ENCODE results near the gene OXSM.

The OXSM gene

GRCh38 chr3:25820816-25821486, 31.1 kb downstream of the OXSM start:
- no peak for TF ChIP-seq PPARA (CRISPR knock-in tag; IDR thresholded peaks at IDR 0.05; ENCODE audit: borderline replicate concordance)
- TF ChIP-seq ZFP30 (CRISPR knock-in tag; IDR thresholded peaks at IDR 0.05) = no peak
- TF ChIP-seq BACH2 (CRISPR knock-in tag; IDR thresholded peaks at IDR 0.05; ENCODE audit: borderline replicate concordance) = no peak
- no peak for TF ChIP-seq SNAI2 (CRISPR knock-in tag; IDR thresholded peaks at IDR 0.05)
- no peak for TF ChIP-seq ZNF565 (CRISPR knock-in tag; conservative IDR thresholded peaks at IDR 0.05; ENCODE audit: low read depth)
- no peak for TF ChIP-seq ARNTL (CRISPR knock-in tag; IDR thresholded peaks at IDR 0.05; ENCODE audit: borderline replicate concordance, low read depth)
- TF ChIP-seq PATZ1 (CRISPR knock-in tag; IDR thresholded peaks at IDR 0.05; ENCODE audit: borderline replicate concordance) = no peak
- TF ChIP-seq OSR1 (CRISPR knock-in tag; IDR thresholded peaks at IDR 0.05) = no peak
- ATAC-seq = no peak; the same call in 2 of the 3 replicates

- ATAC-seq = no peak
- TF ChIP-seq TCF4 (CRISPR knock-in tag; IDR thresholded peaks at IDR 0.05; ENCODE audit: borderline replicate concordance) = no peak
- no peak for TF ChIP-seq BACH2 (CRISPR knock-in tag; IDR thresholded peaks at IDR 0.05; ENCODE audit: borderline replicate concordance)
- no peak for TF ChIP-seq PPARA (CRISPR knock-in tag; IDR thresholded peaks at IDR 0.05; ENCODE audit: borderline replicate concordance)
- TF ChIP-seq ZC3H10 (CRISPR knock-in tag; IDR thresholded peaks at IDR 0.05) = no peak
- no peak for TF ChIP-seq GLIS3 (CRISPR knock-in tag; IDR thresholded peaks at IDR 0.05)
- no peak for TF ChIP-seq ZFP3 (CRISPR knock-in tag; IDR thresholded peaks at IDR 0.05)
- TF ChIP-seq ZNF70 (CRISPR knock-in tag; IDR thresholded peaks at IDR 0.05) = no peak
Observed at GRCh38 chr3:25821746-25822573, 32.1 kb downstream of the OXSM start.

GRCh38 chr3:25823314-25823713, 33.4 kb downstream of the OXSM start:
- TF ChIP-seq ESRRG (CRISPR knock-in tag; IDR thresholded peaks at IDR 0.05) (no peak), PATZ1 (CRISPR knock-in tag; IDR thresholded peaks at IDR 0.05; ENCODE audit: borderline replicate concordance) (no peak), SNAI2 (CRISPR knock-in tag; IDR thresholded peaks at IDR 0.05) (no peak), ZFP3 (CRISPR knock-in tag; IDR thresholded peaks at IDR 0.05) (no peak), ISL1 (CRISPR knock-in tag; IDR thresholded peaks at IDR 0.05) (no peak), TSHZ2 (CRISPR knock-in tag; IDR thresholded peaks at IDR 0.05) (no peak), CSRNP3 (CRISPR knock-in tag; IDR thresholded peaks at IDR 0.05) (no peak)
- ATAC-seq = no peak

- ATAC-seq = no peak
- TF ChIP-seq ZNF565 (CRISPR knock-in tag; conservative IDR thresholded peaks at IDR 0.05; ENCODE audit: low read depth) (no peak), TOX (CRISPR knock-in tag; IDR thresholded peaks at IDR 0.05; ENCODE audit: borderline replicate concordance) (no peak), POU6F1 (CRISPR knock-in tag; IDR thresholded peaks at IDR 0.05; ENCODE audit: borderline replicate concordance, low read depth) (no peak), GLIS3 (CRISPR knock-in tag; IDR thresholded peaks at IDR 0.05) (no peak), ZNF70 (CRISPR knock-in tag; IDR thresholded peaks at IDR 0.05) (no peak)
Observed at GRCh38 chr3:25826510-25826909, 36.6 kb downstream of the OXSM start.

Measured in SK-N-SH treated with all-trans-retinoic acid at 6 μM for 48 hours (cell line).